ENCODE measurements around the gene NRIP1. TPM values are rescaled to one million over a fixed set of nuclear protein-coding genes. Genes with fewer than 3 reads are reported as not detected.

NRIP1 gene
- total and polyA plus RNA-seq, 12 donors, result 8.0 to 75.8 (median 46.0) TPM

GRCh38 chr21:15014221-15014620, 50.6 kb downstream of the NRIP1 start:
- 81 to 86% (median 83%) methylated on average over 2 of the region's 2 CpGs for WGBS, 4 donors
- peaks cover 7 to 18% of the 10 kb centered on the region in 2 donors for H3K4me1 ChIP-seq (replicated peaks in 1 of 2)
- H3K36me3 ChIP-seq (replicated peaks in 1 of 2), result no peaks in the 10 kb centered on the region
- no peak overlapping the region for H3K4me3 ChIP-seq
- no peaks in the 10 kb centered on the region for H3K27me3 ChIP-seq
- H3K9me3 ChIP-seq (replicated peaks in 1 of 3), result no peaks in the 10 kb centered on the region
- no peak for DNase-seq
- intact Hi-C loops (cut with DNase I), result no loop called here
- TF ChIP-seq CTCF (IDR thresholded peaks at IDR 0.05) (no peak), POLR2A (IDR thresholded peaks at IDR 0.05) (no peak)
- no peak overlapping the region for H3K27ac ChIP-seq

GRCh38 chr21:15011967-15012366, 52.8 kb downstream of the NRIP1 start:
- Histone ChIP-seq H3K4me3 (no peak overlapping the region), H3K9me3 (replicated peaks in 1 of 3) (no peaks in the 10 kb centered on the region), H3K27me3 (no peaks in the 10 kb centered on the region), H3K27ac (no peak overlapping the region), H3K4me1 (replicated peaks in 1 of 2) (peaks cover 0 to 14% of the 10 kb centered on the region in 2 donors), H3K36me3 (replicated peaks in 1 of 2) (no peaks in the 10 kb centered on the region)
- intact Hi-C loops (cut with DNase I), result no loop called here
- 80 to 85% (median 82%) methylated on average over 2 of the region's 2 CpGs for WGBS, 4 donors
- no peak for DNase-seq
- TF ChIP-seq CTCF (IDR thresholded peaks at IDR 0.05) (no peak), POLR2A (IDR thresholded peaks at IDR 0.05) (no peak)

- intact Hi-C loops (cut with DNase I), result no loop called here
Observed at GRCh38 chr21:15010645-15011044, 54.2 kb downstream of the NRIP1 start.

GRCh38 chr21:15009837-15010363, 54.9 kb downstream of the NRIP1 start:
- no peak for DNase-seq
- Histone ChIP-seq H3K4me1 (replicated peaks in 1 of 2) (peaks cover 0 to 28% of the 10 kb centered on the region in 2 donors), H3K36me3 (replicated peaks in 1 of 2) (no peaks in the 10 kb centered on the region), H3K27ac (no peak overlapping the region), H3K27me3 (no peaks in the 10 kb centered on the region), H3K4me3 (no peak overlapping the region), H3K9me3 (replicated peaks in 1 of 3) (no peaks in the 10 kb centered on the region)
- TF ChIP-seq CTCF (IDR thresholded peaks at IDR 0.05), result no peak
- TF ChIP-seq POLR2A (IDR thresholded peaks at IDR 0.05), result no peak
- 76 to 85% (median 80%) methylated on average over 3 of the region's 3 CpGs for WGBS, 4 donors
- intact Hi-C loops (cut with DNase I), result no loop called here

More at GRCh38 chr21:15010645-15011044, 54.2 kb downstream of the NRIP1 start:
- 38 to 49% (median 40%) methylated on average over 4 of the region's 4 CpGs for WGBS, 4 donors
- Histone ChIP-seq H3K36me3 (replicated peaks in 1 of 2) (no peaks in the 10 kb centered on the region), H3K27me3 (no peaks in the 10 kb centered on the region), H3K4me3 (no peak overlapping the region), H3K9me3 (replicated peaks in 1 of 3) (no peaks in the 10 kb centered on the region), H3K4me1 (replicated peaks in 1 of 2) (peaks cover 0 to 22% of the 10 kb centered on the region in 2 donors), H3K27ac (peak overlapping the region in 1 of 5 donors; percentile 11)
- TF ChIP-seq CTCF (IDR thresholded peaks at IDR 0.05) (no peak), POLR2A (IDR thresholded peaks at IDR 0.05) (no peak)
- DNase-seq, result no peak
